ENCODE measurements around the gene STAT6. TPM values are rescaled to one million over a fixed set of nuclear protein-coding genes. Genes with fewer than 3 reads are reported as not detected.
A peak's percentile ranks its signal among the peaks of the same experiment; 100 is the strongest.

STAT6 gene
- total RNA-seq, 2 donors from 2014 or later: 52.7 to 82.4 TPM

DNA sequence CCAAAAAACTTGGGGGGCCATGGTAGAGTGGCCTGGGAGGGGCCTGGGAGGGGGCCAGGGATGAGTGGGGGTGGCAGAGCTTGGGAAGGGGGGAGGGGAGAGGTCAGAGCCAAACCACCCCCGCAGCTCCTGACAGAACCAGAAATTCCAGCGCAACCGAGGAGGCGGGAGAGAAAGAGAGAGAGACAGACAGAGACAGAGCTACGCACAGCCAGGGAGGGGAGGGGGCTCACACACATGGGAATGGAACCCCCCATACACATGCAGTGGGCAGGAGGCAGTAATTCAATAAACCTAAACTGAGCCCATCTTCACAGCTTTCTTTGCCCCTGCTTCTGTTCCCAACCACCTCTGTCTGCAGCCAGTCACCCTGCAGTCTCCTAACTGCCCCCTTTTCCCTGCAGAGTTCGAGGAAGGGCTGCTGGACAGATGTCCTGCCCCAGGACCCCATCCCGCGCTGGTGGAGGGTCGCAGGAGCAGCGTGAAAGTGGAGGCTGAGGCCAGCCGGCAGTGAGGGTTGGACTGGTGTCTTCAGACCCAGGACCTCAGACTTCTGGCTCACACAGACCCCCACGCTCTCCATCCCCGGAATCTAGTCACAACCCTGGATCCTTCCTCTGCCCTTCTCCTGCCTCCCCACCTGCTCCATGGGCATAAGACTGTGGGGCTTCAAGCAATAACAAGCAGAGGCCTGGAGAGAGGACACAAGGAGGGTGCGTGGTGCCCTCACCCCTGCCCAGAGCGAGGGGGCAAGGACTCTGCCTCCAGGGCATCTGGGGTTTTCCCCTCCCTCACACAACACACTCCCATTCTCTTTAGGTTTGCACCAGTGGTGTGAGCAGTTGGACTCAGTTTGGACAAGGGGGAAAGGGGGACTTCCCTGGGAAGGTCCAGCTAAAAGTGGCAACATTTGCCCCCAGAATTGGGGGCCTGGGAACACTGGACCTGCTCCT lies 16.7 kb downstream of the STAT6 start:
- Histone ChIP-seq H3K36me3 (replicated peaks in 1 of 2; ENCODE audit: insufficient read depth in 1 of 2, low read depth in 2 of 2) (peaks cover 0 to 11% of the 10 kb centered on the region in 2 donors), H3K9me3 (no peaks in the 10 kb centered on the region), H3K27ac (peak overlapping the region in 1 of 4 donors; percentile 29), H3K4me1 (peaks cover 24% of the 10 kb centered on the region), H3K27me3 (no peaks in the 10 kb centered on the region), H3K4me3 (no peak overlapping the region)
- ATAC-seq: no peak
- DNase-seq: no peak
- intact Hi-C loops (cut with DNase I): no loop called here
- WGBS, 2 donors: 67% methylated on average over 15 of the region's 15 CpGs
- TF ChIP-seq, protein P1, sequence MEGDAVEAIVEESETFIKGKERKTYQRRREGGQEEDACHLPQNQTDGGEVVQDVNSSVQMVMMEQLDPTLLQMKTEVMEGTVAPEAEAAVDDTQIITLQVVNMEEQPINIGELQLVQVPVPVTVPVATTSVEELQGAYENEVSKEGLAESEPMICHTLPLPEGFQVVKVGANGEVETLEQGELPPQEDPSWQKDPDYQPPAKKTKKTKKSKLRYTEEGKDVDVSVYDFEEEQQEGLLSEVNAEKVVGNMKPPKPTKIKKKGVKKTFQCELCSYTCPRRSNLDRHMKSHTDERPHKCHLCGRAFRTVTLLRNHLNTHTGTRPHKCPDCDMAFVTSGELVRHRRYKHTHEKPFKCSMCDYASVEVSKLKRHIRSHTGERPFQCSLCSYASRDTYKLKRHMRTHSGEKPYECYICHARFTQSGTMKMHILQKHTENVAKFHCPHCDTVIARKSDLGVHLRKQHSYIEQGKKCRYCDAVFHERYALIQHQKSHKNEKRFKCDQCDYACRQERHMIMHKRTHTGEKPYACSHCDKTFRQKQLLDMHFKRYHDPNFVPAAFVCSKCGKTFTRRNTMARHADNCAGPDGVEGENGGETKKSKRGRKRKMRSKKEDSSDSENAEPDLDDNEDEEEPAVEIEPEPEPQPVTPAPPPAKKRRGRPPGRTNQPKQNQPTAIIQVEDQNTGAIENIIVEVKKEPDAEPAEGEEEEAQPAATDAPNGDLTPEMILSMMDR (IDR thresholded peaks at IDR 0.05): no peak
- TF ChIP-seq POLR2A (IDR thresholded peaks at IDR 0.05): no peak

DNA sequence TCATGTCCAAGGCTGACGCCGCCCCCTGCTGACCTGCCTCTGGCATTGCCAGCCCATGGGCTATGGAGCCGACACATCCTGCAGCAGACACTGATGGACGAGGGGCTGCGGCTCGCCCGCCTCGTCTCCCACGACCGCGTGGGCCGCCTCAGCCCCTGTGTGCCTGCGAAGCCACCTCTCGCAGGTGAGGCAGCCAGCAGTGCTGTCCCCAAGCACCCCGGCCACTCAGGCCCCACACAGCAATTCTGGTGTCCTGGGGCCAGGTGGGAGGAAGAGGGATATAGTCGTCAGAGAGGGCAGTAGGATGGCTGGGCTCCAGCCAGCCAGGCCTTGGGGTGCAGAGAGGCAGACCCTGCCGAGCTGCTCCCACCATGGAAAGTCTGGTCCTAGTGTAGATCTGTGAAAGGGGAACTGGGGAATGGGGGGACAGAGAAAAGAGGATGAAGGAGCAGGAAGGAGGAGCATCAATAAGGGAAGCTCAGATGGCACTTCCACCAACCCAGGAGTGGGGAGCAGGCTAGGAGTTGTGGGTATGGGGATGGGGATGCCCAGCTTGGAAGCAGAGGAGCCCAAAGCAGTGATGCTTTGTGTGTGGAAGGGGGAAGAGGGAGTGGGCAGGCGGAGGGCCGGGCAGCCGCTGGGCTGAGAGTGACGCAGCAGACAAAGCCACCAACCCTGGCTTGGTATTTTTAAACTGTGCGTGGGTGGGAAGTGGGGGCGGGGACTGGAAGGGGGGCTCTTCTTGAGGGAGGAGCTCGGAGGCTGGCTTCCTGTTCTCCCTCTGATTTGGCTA lies 17.6 kb downstream of the STAT6 start:
- no peak overlapping the region for H3K4me3 ChIP-seq
- DNase-seq: peak; percentile 49 to 67 (median 60)
- intact Hi-C loops (cut with DNase I): no loop called here
- peak; percentile 34 for ATAC-seq
- peak overlapping the region in 1 of 4 donors; percentile 29 for H3K27ac ChIP-seq
- TF ChIP-seq, protein P1 (IDR thresholded peaks at IDR 0.05): peak in 6 of 7 experiments; percentile 40 to 65 (median 48)
- TF ChIP-seq POLR2A (IDR thresholded peaks at IDR 0.05): no peak
- no peaks in the 10 kb centered on the region for H3K27me3 ChIP-seq
- peaks cover 0 to 10% of the 10 kb centered on the region in 2 donors for H3K36me3 ChIP-seq (replicated peaks in 1 of 2; ENCODE audit: insufficient read depth in 1 of 2, low read depth in 2 of 2)
- no peaks in the 10 kb centered on the region for H3K9me3 ChIP-seq
- H3K4me1 ChIP-seq: peaks cover 26% of the 10 kb centered on the region
- WGBS, 2 donors: 30 to 42% methylated on average over 10 to 19 of the region's 24 CpGs

DNA sequence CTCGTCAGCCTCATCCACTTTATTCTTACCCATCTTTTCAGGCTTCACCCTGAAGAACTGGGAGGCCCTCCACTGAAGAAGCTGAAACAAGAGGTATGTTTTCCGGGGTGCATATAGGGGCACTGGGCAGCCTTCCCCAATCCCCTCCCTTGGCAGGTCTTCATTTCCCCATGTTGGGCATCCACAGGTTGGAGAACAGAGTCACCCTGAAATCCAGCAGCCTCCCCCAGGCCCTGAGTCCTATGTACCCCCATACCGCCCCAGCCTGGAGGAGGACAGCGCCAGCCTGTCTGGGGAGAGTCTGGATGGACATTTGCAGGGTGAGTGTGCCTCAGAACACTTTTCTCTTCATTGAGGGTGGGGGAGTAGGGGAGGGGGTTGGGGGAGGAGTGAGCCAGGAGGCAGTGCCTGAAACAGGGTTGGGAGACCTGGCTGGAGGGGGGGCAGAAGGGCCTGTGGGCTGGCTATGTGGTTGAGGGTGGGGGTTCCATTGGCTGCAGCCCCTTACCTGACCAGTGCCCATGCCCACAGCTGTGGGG lies 18.2 kb downstream of the STAT6 start:
- no peak for ATAC-seq
- 86 to 100% methylated on average over 4 of the region's 4 CpGs for WGBS, 2 donors
- peaks cover 0 to 9% of the 10 kb centered on the region in 2 donors for H3K36me3 ChIP-seq (replicated peaks in 1 of 2; ENCODE audit: insufficient read depth in 1 of 2, low read depth in 2 of 2)
- TF ChIP-seq POLR2A (IDR thresholded peaks at IDR 0.05): no peak
- TF ChIP-seq, protein P1 (IDR thresholded peaks at IDR 0.05): no peak
- H3K27me3 ChIP-seq: no peaks in the 10 kb centered on the region
- H3K4me1 ChIP-seq: peaks cover 31% of the 10 kb centered on the region
- intact Hi-C loops (cut with DNase I): no loop called here
- DNase-seq: no peak
- no peak overlapping the region for H3K4me3 ChIP-seq
- no peaks in the 10 kb centered on the region for H3K9me3 ChIP-seq
- H3K27ac ChIP-seq: peak overlapping the region in 1 of 4 donors; percentile 29

DNA sequence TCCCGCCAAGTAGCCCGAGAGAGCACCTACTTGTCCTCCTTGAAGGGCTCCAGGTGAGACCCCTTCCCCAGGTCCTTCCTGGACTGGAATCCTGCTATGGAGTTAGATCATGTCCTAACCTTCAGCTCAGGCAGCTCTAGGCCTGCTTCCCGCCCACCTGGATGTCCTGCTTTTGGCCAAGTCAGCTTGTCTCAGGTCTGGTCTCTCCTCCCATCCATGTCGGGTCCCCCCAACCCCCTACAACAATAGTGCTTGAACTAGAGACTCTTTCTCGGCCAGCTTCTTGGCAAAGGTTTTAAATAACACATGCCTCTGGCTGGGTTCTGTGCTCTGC lies 18.7 kb downstream of the STAT6 start:
- intact Hi-C loops (cut with DNase I): no loop called here
- no peak for ATAC-seq
- DNase-seq: no peak
- TF ChIP-seq, protein P1 (IDR thresholded peaks at IDR 0.05): no peak
- no peak for TF ChIP-seq POLR2A (IDR thresholded peaks at IDR 0.05)
- H3K36me3 ChIP-seq (replicated peaks in 1 of 2; ENCODE audit: insufficient read depth in 1 of 2, low read depth in 2 of 2): peaks cover 0 to 9% of the 10 kb centered on the region in 2 donors
- H3K4me3 ChIP-seq: no peak overlapping the region
- H3K9me3 ChIP-seq: no peaks in the 10 kb centered on the region
- H3K27ac ChIP-seq: no peak overlapping the region
- WGBS, 2 donors: 79 to 83% methylated on average over 5 of the region's 5 CpGs
- peaks cover 33% of the 10 kb centered on the region for H3K4me1 ChIP-seq
- H3K27me3 ChIP-seq: no peaks in the 10 kb centered on the region
